H1 (cell line): ENCODE data around the gene PLA2R1.

Source experiments
- CBX8 ChIP-seq: fragments of 300-800, 300-1000 bp; sonication (generic); IDR thresholded peaks from 2 replicates; pipeline ENCODE4 v1.7.1; 2016; ENCODE audit warnings: low read depth, low read length, borderline replicate concordance
- CTBP2 ChIP-seq: IDR thresholded peaks from 2 replicates; pipeline ENCODE4 v1.7.0; 2011; ENCODE audit warnings: borderline replicate concordance, mild to moderate bottlenecking, moderate library complexity, mixed read lengths, low read length; ENCODE audit not compliant: insufficient read depth, insufficient read length
- CTCF ChIP-seq, 3 experiments: IDR thresholded peaks; 1 replicate in 2 of 3; 2 replicates in 1 of 3; pipeline versions ENCODE4 v1.5.1 to v1.6.1; 2011; ENCODE audit warnings: low read length in 3 of 3, mild to moderate bottlenecking in 3 of 3, inconsistent platforms in 2 of 3, low read depth in 1 of 3, moderate library complexity in 1 of 3; ENCODE audit not compliant: insufficient read depth in 1 of 3; ENCODE audit errors: control extremely low read depth in 1 of 3
- JUN ChIP-seq: IDR thresholded peaks from 2 replicates; pipeline ENCODE4 v1.6.1; 2011; ENCODE audit warnings: low read depth, mild to moderate bottlenecking, improper control_type of control experiment, low read length
- POLR2A ChIP-seq, 2 experiments: IDR thresholded peaks; 1 replicate in 1 of 2; 2 replicates in 1 of 2; pipeline ENCODE4 v1.6.1; 2011; ENCODE audit warnings: low read depth in 2 of 2, low read length in 2 of 2, mild to moderate bottlenecking in 2 of 2; ENCODE audit errors: control extremely low read depth in 1 of 2
- RBBP5 ChIP-seq: IDR thresholded peaks from 2 replicates; pipeline ENCODE4 v1.7.1; 2012; ENCODE audit warnings: low read depth, mild to moderate bottlenecking, inconsistent platforms, low read length, moderate library complexity, borderline replicate concordance
- SP2 ChIP-seq: IDR thresholded peaks from 2 replicates; pipeline ENCODE4 v1.6.1; 2012; ENCODE audit warnings: mild to moderate bottlenecking, low read length, inconsistent platforms
- TEAD4 ChIP-seq: IDR thresholded peaks from 2 replicates; pipeline ENCODE4 v1.6.1; 2012; ENCODE audit warnings: low read depth, low read length, inconsistent platforms, mixed read lengths
- USF2 ChIP-seq: IDR thresholded peaks from 2 replicates; pipeline ENCODE4 v1.6.1; 2011; ENCODE audit warnings: low read length, improper control_type of control experiment
- YY1 ChIP-seq: IDR thresholded peaks from 2 replicates; pipeline ENCODE4 v1.6.1; 2011; ENCODE audit warnings: low read depth, mild to moderate bottlenecking, low read length

- no peak for TF ChIP-seq POLR2A (IDR thresholded peaks at IDR 0.05; ENCODE audit: control extremely low read depth in 1 of 2, low read depth in 2 of 2, low read length in 2 of 2)
- no peak for TF ChIP-seq SP2
- no peak for TF ChIP-seq JUN
- TF ChIP-seq CTCF (IDR thresholded peaks at IDR 0.05; ENCODE audit: control extremely low read depth in 1 of 3, insufficient read depth in 1 of 3, low read depth in 1 of 3, low read length in 3 of 3), result no peak
- TF ChIP-seq CTBP2, result no peak
- TF ChIP-seq TEAD4, result no peak
- no peak for TF ChIP-seq RBBP5
- TF ChIP-seq CBX8, result no peak
- TF ChIP-seq USF2, result no peak
- no peak for TF ChIP-seq YY1
Observed at GRCh38 chr2:160043265-160043664, 19.1 kb downstream of the PLA2R1 start.
